ENCODE results near the gene WDR93. TPM values are rescaled to one million over a fixed set of nuclear protein-coding genes. Genes with fewer than 3 reads are reported as not detected.
A peak's percentile ranks its signal among the peaks of the same experiment; 100 is the strongest.

Gene WDR93
- total RNA-seq, 4 donors from 2014 or later = not detected

DNA sequence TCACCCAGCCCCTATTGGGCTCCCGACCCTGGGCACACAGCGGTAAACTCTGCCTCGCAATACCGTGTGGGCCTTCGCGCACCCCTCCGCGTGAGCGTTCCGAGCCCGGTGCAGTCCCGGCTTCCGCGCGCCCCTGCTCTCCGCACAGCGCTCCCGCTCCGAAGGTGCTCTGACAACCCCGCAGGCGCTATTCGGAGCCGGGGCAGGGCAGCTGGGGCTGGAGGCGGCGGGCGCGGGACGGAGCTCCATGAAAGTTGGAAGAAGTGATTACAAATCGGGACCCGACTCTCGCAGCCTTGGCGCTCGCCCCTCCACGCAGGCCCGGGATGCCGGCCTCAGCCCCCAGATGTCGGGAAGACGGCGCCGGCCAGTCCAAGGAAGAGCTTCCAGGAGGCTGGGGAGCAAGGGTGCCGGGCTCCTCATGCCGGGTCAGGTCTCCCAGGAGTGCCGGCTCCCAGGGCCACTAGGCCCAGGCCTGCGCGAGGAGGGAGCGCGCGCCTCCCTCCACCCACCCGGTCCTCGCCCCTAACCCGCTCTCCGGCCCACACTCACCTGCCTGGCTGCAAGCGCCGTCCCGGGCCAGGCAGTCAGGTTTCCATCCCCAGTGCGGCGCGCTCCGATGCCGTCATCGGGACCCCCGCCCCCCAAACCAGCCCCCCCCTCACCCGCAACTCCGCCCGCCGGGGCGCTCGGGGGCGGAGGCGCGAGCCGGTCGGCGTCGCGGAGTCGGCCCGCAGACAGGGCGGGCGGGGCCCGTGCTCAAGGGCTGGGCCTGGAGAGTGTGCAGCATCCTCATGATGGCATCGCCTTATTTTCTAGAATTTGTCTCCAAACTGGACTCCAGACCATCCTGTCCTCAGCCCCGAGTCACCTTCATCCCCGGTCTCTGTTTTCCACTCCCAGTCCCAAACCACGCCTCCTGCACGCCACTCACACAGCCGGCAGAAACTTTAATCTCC lies 35.5 kb upstream of the WDR93 start, which contains the start of gene KIF7:
Gene KIF7 (minus strand): TSS at position 621 of the 959 bp plus-strand sequence. CDS start 2,537 bp downstream, outside the sequence.
- no peaks in the 10 kb centered on the region for H3K36me3 ChIP-seq
- peaks cover 4 to 10% of the 10 kb centered on the region in 2 donors for H3K4me1 ChIP-seq
- TF ChIP-seq POLR2A (IDR thresholded peaks at IDR 0.05) = no peak
- TF ChIP-seq, protein P1, sequence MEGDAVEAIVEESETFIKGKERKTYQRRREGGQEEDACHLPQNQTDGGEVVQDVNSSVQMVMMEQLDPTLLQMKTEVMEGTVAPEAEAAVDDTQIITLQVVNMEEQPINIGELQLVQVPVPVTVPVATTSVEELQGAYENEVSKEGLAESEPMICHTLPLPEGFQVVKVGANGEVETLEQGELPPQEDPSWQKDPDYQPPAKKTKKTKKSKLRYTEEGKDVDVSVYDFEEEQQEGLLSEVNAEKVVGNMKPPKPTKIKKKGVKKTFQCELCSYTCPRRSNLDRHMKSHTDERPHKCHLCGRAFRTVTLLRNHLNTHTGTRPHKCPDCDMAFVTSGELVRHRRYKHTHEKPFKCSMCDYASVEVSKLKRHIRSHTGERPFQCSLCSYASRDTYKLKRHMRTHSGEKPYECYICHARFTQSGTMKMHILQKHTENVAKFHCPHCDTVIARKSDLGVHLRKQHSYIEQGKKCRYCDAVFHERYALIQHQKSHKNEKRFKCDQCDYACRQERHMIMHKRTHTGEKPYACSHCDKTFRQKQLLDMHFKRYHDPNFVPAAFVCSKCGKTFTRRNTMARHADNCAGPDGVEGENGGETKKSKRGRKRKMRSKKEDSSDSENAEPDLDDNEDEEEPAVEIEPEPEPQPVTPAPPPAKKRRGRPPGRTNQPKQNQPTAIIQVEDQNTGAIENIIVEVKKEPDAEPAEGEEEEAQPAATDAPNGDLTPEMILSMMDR (IDR thresholded peaks at IDR 0.05 in 4 of 5, conservative IDR thresholded peaks at IDR 0.05 in 1 of 5) = no peak
- H3K27ac ChIP-seq = peak within 1 kb of the TSS in 2 of 4 donors; percentile 5 to 9
- H3K27me3 ChIP-seq = peaks cover 3 to 15% (median 8%) of the 10 kb centered on the region in 3 donors
- in situ Hi-C loops (cut with MboI; ENCODE audit: low sequenced_read_pairs in 4 of 4) (no loop called here), intact Hi-C loops (cut with DNase I; ENCODE audit: low total_unique reads) (no loop called here)
- H3K4me3 ChIP-seq = peak within 1 kb of the TSS; percentile 57 to 71 (median 64)
- DNase-seq = no peak
- ATAC-seq = peak; percentile 32 to 53
- H3K9me3 ChIP-seq = no peaks in the 10 kb centered on the region

DNA sequence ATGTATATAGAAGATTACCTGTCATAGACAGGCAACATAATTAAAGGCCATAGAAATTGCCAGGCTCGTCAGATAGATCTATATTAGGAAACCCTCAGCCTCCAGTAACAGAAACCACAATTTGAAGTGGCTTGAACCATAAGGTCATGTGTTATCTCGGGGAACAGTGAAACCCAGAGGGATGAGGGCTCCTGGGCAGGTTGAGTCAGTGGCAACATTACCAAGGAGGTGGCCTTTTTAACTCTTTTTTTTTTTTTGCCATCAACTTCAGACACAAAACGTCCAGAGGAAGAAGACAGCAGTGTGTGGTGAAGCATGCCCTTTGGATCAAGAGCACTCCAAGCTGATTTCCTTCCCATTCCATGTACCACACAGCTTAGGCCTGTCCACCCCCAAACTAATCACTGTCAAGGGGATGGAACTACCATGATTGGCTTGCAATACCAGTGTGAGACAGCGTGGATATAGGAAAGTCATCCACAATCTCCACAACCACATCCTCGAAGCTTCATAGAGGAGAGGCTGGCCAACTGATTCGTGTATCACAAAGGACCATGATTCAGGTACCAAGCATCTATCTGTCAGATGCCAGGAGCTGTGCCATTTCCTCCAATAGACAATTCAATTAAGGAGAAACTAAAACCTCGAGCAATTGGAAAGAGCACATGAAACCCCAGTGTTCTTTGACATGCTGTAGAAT lies 34.3 kb upstream of the WDR93 start:
- intact Hi-C loops (cut with DNase I; ENCODE audit: low total_unique reads) (no loop called here), in situ Hi-C loops (cut with MboI; ENCODE audit: low sequenced_read_pairs in 4 of 4) (no loop called here)
- TF ChIP-seq, protein P1 (IDR thresholded peaks at IDR 0.05 in 4 of 5, conservative IDR thresholded peaks at IDR 0.05 in 1 of 5) = no peak
- no peak for TF ChIP-seq POLR2A (IDR thresholded peaks at IDR 0.05)
- peaks cover 3 to 15% (median 8%) of the 10 kb centered on the region in 3 donors for H3K27me3 ChIP-seq
- H3K4me3 ChIP-seq = no peak overlapping the region
- H3K36me3 ChIP-seq = no peaks in the 10 kb centered on the region
- peaks cover 4 to 10% of the 10 kb centered on the region in 2 donors for H3K4me1 ChIP-seq
- H3K27ac ChIP-seq = no peak overlapping the region
- H3K9me3 ChIP-seq = no peaks in the 10 kb centered on the region
- DNase-seq (no peak), ATAC-seq (no peak)

DNA sequence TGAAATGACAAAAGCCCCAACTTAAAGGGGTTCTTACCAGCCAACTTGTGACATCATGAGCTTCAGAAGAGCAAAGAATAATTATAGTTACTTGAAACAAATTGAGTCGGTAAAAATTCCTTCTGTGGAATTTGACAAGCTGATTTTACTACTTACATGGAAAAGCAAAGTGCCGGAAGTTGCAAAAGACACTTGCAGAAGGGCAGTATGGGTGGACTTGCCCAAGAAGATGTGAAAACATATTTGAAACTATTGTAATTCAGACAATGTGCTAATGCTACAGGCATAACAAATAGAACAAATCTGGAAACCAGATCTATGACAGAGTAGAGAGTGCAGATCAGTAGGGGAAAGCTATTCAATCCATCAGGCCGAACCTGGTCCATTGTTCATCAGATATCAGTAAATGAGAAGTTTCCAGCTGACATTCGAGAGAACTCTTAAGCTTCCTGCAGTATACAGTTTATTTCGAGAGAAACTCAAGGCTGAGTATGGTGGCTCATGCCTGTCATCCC lies 32.9 kb upstream of the WDR93 start:
- no peak for ATAC-seq
- no peaks in the 10 kb centered on the region for H3K36me3 ChIP-seq
- H3K27me3 ChIP-seq = peaks cover 3 to 15% (median 8%) of the 10 kb centered on the region in 3 donors
- H3K9me3 ChIP-seq = no peaks in the 10 kb centered on the region
- H3K4me1 ChIP-seq = peaks cover 9 to 11% of the 10 kb centered on the region in 2 donors
- H3K4me3 ChIP-seq = no peak overlapping the region
- no peak for DNase-seq
- TF ChIP-seq, protein P1 (IDR thresholded peaks at IDR 0.05 in 4 of 5, conservative IDR thresholded peaks at IDR 0.05 in 1 of 5) = no peak
- in situ Hi-C loops (cut with MboI; ENCODE audit: low sequenced_read_pairs in 4 of 4) (no loop called here), intact Hi-C loops (cut with DNase I; ENCODE audit: low total_unique reads) (no loop called here)
- H3K27ac ChIP-seq = no peak overlapping the region

DNA sequence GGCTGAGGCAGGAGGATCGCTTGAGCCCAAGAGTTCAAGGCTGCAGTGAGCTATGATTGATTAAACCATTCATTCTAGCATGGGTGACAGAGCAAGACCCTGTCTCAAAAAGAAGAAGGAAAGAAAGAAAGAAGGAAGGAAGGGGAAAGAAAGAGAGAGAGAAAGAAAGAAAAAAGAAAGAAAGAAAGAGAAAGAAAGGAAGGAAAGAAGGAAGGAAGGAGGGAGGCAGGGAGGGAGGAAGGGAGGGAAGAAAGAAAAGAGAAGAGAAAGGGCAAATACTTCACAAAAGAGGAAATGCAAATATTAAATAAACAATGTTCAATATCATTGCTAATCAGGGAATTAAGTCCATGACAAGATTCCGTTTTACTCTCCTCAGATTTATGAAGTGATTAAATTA lies 31.3 kb upstream of the WDR93 start:
- DNase-seq (no peak), ATAC-seq (no peak)
- peaks cover 12 to 17% of the 10 kb centered on the region in 2 donors for H3K4me1 ChIP-seq
- no peak for TF ChIP-seq POLR2A (IDR thresholded peaks at IDR 0.05)
- TF ChIP-seq, protein P1 (IDR thresholded peaks at IDR 0.05 in 4 of 5, conservative IDR thresholded peaks at IDR 0.05 in 1 of 5) = no peak
- in situ Hi-C loops (cut with MboI; ENCODE audit: low sequenced_read_pairs in 4 of 4) = no loop called here
- intact Hi-C loops (cut with DNase I; ENCODE audit: low total_unique reads) = no loop called here
- H3K4me3 ChIP-seq = no peak overlapping the region
- H3K27me3 ChIP-seq = peaks cover 3 to 10% (median 6%) of the 10 kb centered on the region in 3 donors
- no peaks in the 10 kb centered on the region for H3K36me3 ChIP-seq
- no peak overlapping the region for H3K27ac ChIP-seq
- no peaks in the 10 kb centered on the region for H3K9me3 ChIP-seq
